Peyer's patch (tissue), 4 donors: ENCODE data around the gene C4BPA. TPM values are rescaled to one million over a fixed set of nuclear protein-coding genes. Genes with fewer than 3 reads are reported as not detected.
A peak's percentile ranks its signal among the peaks of the same experiment; 100 is the strongest.

ENCODE experiments used
- DNase-seq, 3 donors: peaks; one replicate each; pipeline ENCODE4 v3.0.0-alpha.2; 2017 to 2019
- H3K27ac ChIP-seq, 4 donors: fragments of 200-600 bp; sonication (generic); one replicate each; pipeline ENCODE4 v1.5.1; 2016 to 2019
- H3K27me3 ChIP-seq, 2 donors: fragments of 200-600 bp; sonication (generic); one replicate each; pipeline ENCODE4 v1.5.1; 2019
- H3K36me3 ChIP-seq, 3 donors: fragments of 200-600 bp; sonication (generic); one replicate each; pipeline ENCODE4 v1.5.1; 2016 to 2019
- H3K4me1 ChIP-seq, 4 donors: fragments of 200-600 bp; sonication (generic); one replicate each; pipeline ENCODE4 v1.5.1; 2016 to 2019
- H3K4me3 ChIP-seq, 4 donors: fragments of 200-600 bp; sonication (generic); 1 replicate in 3 of 4; 2 replicates in 1 of 4; pipeline ENCODE4 v1.5.1; 2016 to 2019; ENCODE audit warnings: mild to moderate bottlenecking in 1 of 4
- H3K9me3 ChIP-seq, 4 donors: fragments of 200-600 bp; sonication (generic); one replicate each; pipeline ENCODE4 v1.5.1; 2016 to 2019; ENCODE audit warnings: mild to moderate bottlenecking in 1 of 4
- POLR2A ChIP-seq, 2 donors: fragments of 450-650 bp; IDR thresholded peaks; one replicate each; pipeline ENCODE4 v1.5.1; 2017; ENCODE audit warnings: antibody characterized with exemption in 2 of 2, mild to moderate bottlenecking in 2 of 2, moderate library complexity in 2 of 2
- total RNA-seq, 4 donors: library from RNA; depleted of rRNA; stranded (reverse); fragments of >200 nt; gene quantifications; one replicate each; pipeline ENCODE4 v1.1.0, GENCODE V29; 2016
- TF ChIP-seq, protein P1 (sequence below), 6 experiments: fragments of 450-650 bp in 4 of 6; fragments of 200-600 bp in 2 of 6; sonication (generic) in 1 of 6; IDR thresholded peaks; one replicate each; pipeline ENCODE4 v1.5.1; 2017 to 2019; ENCODE audit warnings: antibody characterized with exemption in 6 of 6, mild to moderate bottlenecking in 3 of 6, moderate library complexity in 1 of 6

Gene C4BPA
- 1 to 10 TPM in 2 of 4 donors, under 1 TPM in 1, not detected in 1; 0.67 to 2.6 (median 1.2) TPM for total RNA-seq

DNA sequence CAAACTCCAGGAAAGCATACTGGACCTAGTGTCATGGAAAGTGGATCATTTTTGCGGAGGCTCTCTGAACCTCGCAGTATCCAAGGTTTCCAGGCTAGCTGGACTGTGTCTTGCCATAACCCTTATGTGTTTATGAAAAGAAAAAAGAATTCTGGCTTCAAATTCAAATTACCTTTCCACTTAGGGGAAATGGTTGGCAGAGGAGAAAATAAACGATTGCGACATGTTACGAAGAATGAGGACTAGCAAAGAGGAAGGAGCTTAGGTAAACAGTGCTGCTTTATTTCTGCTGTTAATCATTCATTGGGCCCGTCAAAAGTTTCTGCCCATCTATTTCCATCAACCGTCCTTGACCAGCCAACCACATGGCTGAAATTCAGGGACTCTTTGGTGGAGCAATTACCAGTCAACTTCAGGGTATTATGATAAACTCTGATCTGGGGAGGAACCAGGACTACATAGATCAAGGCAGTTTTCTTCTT, at the start of gene C4BPA:
Gene C4BPA (plus strand): TSS at position 342 of the 482 bp plus-strand sequence. CDS start 8,793 bp downstream, outside the sequence.
- H3K4me3 ChIP-seq: no peak within 1 kb of the TSS
- no peak within 1 kb of the TSS for H3K27ac ChIP-seq
- no peak for DNase-seq
- no peak for TF ChIP-seq POLR2A (IDR thresholded peaks at IDR 0.05)
- TF ChIP-seq, protein P1, sequence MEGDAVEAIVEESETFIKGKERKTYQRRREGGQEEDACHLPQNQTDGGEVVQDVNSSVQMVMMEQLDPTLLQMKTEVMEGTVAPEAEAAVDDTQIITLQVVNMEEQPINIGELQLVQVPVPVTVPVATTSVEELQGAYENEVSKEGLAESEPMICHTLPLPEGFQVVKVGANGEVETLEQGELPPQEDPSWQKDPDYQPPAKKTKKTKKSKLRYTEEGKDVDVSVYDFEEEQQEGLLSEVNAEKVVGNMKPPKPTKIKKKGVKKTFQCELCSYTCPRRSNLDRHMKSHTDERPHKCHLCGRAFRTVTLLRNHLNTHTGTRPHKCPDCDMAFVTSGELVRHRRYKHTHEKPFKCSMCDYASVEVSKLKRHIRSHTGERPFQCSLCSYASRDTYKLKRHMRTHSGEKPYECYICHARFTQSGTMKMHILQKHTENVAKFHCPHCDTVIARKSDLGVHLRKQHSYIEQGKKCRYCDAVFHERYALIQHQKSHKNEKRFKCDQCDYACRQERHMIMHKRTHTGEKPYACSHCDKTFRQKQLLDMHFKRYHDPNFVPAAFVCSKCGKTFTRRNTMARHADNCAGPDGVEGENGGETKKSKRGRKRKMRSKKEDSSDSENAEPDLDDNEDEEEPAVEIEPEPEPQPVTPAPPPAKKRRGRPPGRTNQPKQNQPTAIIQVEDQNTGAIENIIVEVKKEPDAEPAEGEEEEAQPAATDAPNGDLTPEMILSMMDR (IDR thresholded peaks at IDR 0.05): no peak
- H3K9me3 ChIP-seq: no peaks in the 10 kb centered on the region
- H3K27me3 ChIP-seq: no peaks in the 10 kb centered on the region
- H3K4me1 ChIP-seq: no peaks in the 10 kb centered on the region
- H3K36me3 ChIP-seq: no peaks in the 10 kb centered on the region

DNA sequence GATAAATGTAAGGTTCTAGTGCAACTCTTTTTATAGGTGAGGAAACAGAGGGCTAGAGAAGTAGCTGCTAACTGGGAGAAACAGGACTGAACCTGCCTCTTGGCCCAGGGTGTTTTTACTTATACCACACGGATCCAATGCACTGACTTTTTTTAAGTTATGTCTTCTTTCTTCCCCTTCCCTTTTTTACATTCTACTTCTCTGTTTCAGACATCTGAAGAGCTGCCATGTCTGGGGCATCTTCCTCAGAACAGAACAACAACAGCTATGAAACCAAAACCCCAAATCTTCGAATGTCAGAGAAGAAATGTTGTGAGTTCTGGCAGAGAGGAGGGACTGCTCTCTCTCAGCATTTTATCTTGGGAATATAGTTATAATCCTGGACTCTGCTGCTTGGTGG, 49.5 kb upstream of the C4BPA start:
- H3K9me3 ChIP-seq: no peaks in the 10 kb centered on the region
- H3K27me3 ChIP-seq: no peaks in the 10 kb centered on the region
- TF ChIP-seq POLR2A (IDR thresholded peaks at IDR 0.05): no peak
- TF ChIP-seq, protein P1 (IDR thresholded peaks at IDR 0.05): no peak
- no peaks in the 10 kb centered on the region for H3K36me3 ChIP-seq
- peak overlapping the region; percentile 86 to 94 (median 91) for H3K27ac ChIP-seq
- H3K4me3 ChIP-seq: peak overlapping the region in 2 of 4 donors; percentile 61 to 79
- H3K4me1 ChIP-seq: peaks cover 0 to 23% (median 6%) of the 10 kb centered on the region in 4 donors
- DNase-seq: no peak

DNA sequence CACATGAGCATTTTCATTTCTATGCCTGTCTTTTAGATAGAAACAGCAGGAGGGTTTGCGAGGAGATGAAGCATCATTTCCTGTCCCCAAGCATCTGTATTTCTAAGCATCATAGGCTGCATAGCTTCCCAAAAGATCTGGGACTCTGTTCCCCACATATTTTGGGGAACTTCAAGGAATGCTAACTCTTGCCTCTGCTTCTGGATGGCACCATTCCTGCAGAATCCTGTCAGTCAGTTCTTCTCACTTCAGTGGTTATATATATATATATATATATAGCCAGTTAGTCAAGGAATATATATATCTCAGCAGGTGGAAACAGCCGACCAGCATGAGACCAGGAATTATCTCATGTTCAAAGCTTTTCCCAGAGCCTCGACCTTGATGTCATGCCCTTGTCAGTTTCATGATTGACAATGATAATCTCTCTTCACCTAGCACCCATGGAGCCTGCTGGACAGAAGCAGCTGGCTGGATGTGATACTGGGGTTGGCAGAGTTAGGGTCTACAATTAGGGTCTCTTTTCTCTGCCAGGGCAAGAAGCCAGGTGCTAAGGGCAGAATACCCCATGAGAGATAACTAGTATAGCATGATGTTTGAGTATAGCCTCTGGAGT, 48.5 kb upstream of the C4BPA start:
- H3K4me1 ChIP-seq: peaks cover 0 to 20% (median 6%) of the 10 kb centered on the region in 4 donors
- H3K9me3 ChIP-seq: no peaks in the 10 kb centered on the region
- peaks cover 0 to 1% (median 0%) of the 10 kb centered on the region in 3 donors for H3K36me3 ChIP-seq
- no peaks in the 10 kb centered on the region for H3K27me3 ChIP-seq
- H3K4me3 ChIP-seq: peak overlapping the region in 2 of 4 donors; percentile 32 to 61
- no peak for DNase-seq
- peak overlapping the region in 3 of 4 donors; percentile 67 to 91 (median 91) for H3K27ac ChIP-seq
- TF ChIP-seq, protein P1 (IDR thresholded peaks at IDR 0.05): no peak
- TF ChIP-seq POLR2A (IDR thresholded peaks at IDR 0.05): no peak

DNA sequence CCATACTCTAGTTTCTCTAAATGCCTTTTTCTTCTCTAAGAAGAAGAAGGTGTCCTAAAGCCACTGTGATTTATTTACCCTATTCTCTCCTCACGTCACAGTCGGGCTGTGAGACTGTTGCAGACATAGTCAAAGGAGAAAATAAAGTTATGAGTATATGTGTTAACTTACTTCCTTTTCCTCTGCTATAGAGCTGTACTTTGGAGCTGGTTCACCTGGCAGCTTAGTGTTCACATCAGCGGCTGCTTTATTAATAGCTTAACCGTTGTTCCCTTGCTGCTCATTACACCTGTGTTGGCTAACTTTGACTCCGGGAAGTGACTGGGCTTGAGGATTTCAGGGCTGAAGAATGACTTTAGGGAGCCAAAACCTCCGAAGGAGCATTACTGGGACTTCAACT, 47.4 kb upstream of the C4BPA start:
- Histone ChIP-seq H3K4me1 (peaks cover 0 to 20% (median 6%) of the 10 kb centered on the region in 4 donors), H3K9me3 (no peaks in the 10 kb centered on the region), H3K27ac (peak overlapping the region in 3 of 4 donors; percentile 67 to 91 (median 91)), H3K4me3 (peak overlapping the region in 2 of 4 donors; percentile 37 to 61), H3K36me3 (peaks cover 0 to 10% (median 0%) of the 10 kb centered on the region in 3 donors), H3K27me3 (no peaks in the 10 kb centered on the region)
- peak in 2 of 3 donors; percentile 54 to 77 for DNase-seq
- TF ChIP-seq, protein P1 (IDR thresholded peaks at IDR 0.05): no peak
- peak; percentile 69 to 89 for TF ChIP-seq POLR2A (IDR thresholded peaks at IDR 0.05)

DNA sequence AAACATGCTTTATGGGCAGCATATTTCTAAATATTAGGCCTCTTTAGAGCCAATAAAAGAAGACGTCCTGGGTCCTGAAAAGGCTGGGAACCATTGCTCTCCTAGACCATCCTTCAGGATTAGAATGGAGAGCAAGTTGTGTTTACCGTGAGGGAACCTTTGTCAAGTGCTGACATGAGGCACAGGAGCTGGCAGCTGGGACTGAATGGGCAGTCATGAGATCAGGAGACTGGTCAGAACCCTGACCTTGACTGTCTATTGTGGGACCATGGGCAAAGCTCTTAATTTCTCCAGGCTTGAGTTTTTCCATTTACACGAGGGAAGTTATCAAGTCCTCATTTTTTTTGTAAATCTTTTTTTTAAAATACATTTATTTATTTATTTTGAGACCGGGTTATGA, 45.8 kb upstream of the C4BPA start:
- H3K27ac ChIP-seq: peak overlapping the region in 1 of 4 donors; percentile 8
- H3K27me3 ChIP-seq: no peaks in the 10 kb centered on the region
- no peak overlapping the region for H3K4me3 ChIP-seq
- TF ChIP-seq, protein P1 (IDR thresholded peaks at IDR 0.05): no peak
- no peak for TF ChIP-seq POLR2A (IDR thresholded peaks at IDR 0.05)
- no peaks in the 10 kb centered on the region for H3K9me3 ChIP-seq
- peaks cover 0 to 25% (median 0%) of the 10 kb centered on the region in 3 donors for H3K36me3 ChIP-seq
- peaks cover 0 to 14% (median 6%) of the 10 kb centered on the region in 4 donors for H3K4me1 ChIP-seq
- no peak for DNase-seq
